Transverse colon (tissue), 4 donors: ENCODE results near the gene AKR1B15. TPM values are rescaled to one million over a fixed set of nuclear protein-coding genes. Genes with fewer than 3 reads are reported as not detected.

ENCODE experiments used
- DNase-seq: peaks from one replicate; pipeline ENCODE4 v3.0.0-alpha.2; 2019
- H3K27ac ChIP-seq, 4 donors: fragments of 200-600 bp; sonication (generic); 2 replicates each; pipeline ENCODE4 v1.5.1; 2016 to 2018; ENCODE audit warnings: inconsistent platforms in 4 of 4
- H3K27me3 ChIP-seq: fragments of 200-600 bp; sonication (generic); 2 replicates; pipeline ENCODE4 v1.5.1; 2017; ENCODE audit warnings: inconsistent platforms
- H3K36me3 ChIP-seq, 4 donors: fragments of 200-600 bp; sonication (generic); 2 replicates each; pipeline ENCODE4 v1.5.1; 2017 to 2019; ENCODE audit warnings: inconsistent platforms in 4 of 4
- H3K4me1 ChIP-seq, 4 donors: fragments of 200-600 bp; sonication (generic); 2 replicates each; pipeline ENCODE4 v1.5.1; 2017 to 2020; ENCODE audit warnings: inconsistent platforms in 4 of 4
- H3K4me3 ChIP-seq, 4 donors: fragments of 200-600 bp; sonication (generic); 1 replicate in 1 of 4; 2 replicates in 3 of 4; pipeline versions ENCODE4 v1.5.1 to v1.6.1; 2017 to 2019; ENCODE audit warnings: inconsistent platforms in 4 of 4
- H3K9me3 ChIP-seq, 2 donors: fragments of 200-600 bp; sonication (generic); 2 replicates each; pipeline ENCODE4 v1.5.1; 2017 to 2019; ENCODE audit warnings: inconsistent platforms in 2 of 2
- CTCF ChIP-seq, 5 experiments: fragments of 200-600 bp in 3 of 5; fragments of 450-650 bp in 2 of 5; sonication (generic) in 3 of 5; IDR thresholded peaks; 1 replicate in 2 of 5; 2 replicates in 3 of 5; pipeline ENCODE4 v1.5.1; 2016 to 2017; ENCODE audit warnings: antibody characterized with exemption in 5 of 5, inconsistent platforms in 3 of 5, mild to moderate bottlenecking in 2 of 5, moderate library complexity in 1 of 5
- EP300 ChIP-seq: sonication (generic); formaldehyde crosslinking; IDR thresholded peaks from one replicate; pipeline ENCODE4 v1.6.1; 2017; ENCODE audit warnings: antibody characterized with exemption, low read depth
- POLR2A ChIP-seq: fragments of 450-650 bp; IDR thresholded peaks from one replicate; pipeline ENCODE4 v1.6.1; 2016; ENCODE audit warnings: antibody characterized with exemption, mild to moderate bottlenecking, moderate library complexity
- POLR2AphosphoS5 ChIP-seq, 3 donors: sonication (generic); formaldehyde crosslinking; IDR thresholded peaks; one replicate each; pipeline ENCODE4 v1.6.1; 2016; ENCODE audit warnings: antibody characterized with exemption in 3 of 3
- WGBS, 2 donors: methylation state at CpG; one replicate each; pipeline ENCODE4 v1.1.5; 2018; ENCODE audit warnings: low coverage in 1 of 2; 5-methylcytosine and 5-hydroxymethylcytosine counted together
- in situ Hi-C, 4 donors: fragments of 200-750 bp; cut with MboI; loops; one replicate each; pipeline versions ENCODE4 v1.15.0 to v1.15.1; 2017; ENCODE audit warnings: low sequenced_read_pairs in 3 of 4, low pct_ligation_motif_present in 1 of 4, low pct_unique_long_range_greater_than_20kb in 1 of 4
- intact Hi-C: fragments of 100-400 bp; cut with DNase I; formaldehyde crosslinking; loops from one replicate; pipeline ENCODE4 v1.15.1; 2023; ENCODE audit warnings: low total_unique reads
- total RNA-seq, 4 donors: library from RNA; depleted of rRNA; stranded (reverse); fragments of >200 nt; gene quantifications; one replicate each; pipeline ENCODE4 v1.1.0, GENCODE V29; 2016

Gene AKR1B15
- total RNA-seq, 4 donors from 2014 or later = 0.48 TPM; not detected in 3

GRCh38 chr7:134625550-134625949, 76.6 kb downstream of the AKR1B15 start:
- Histone ChIP-seq H3K4me3 (no peak overlapping the region), H3K4me1 (no peaks in the 10 kb centered on the region), H3K36me3 (no peaks in the 10 kb centered on the region), H3K27ac (no peak overlapping the region), H3K9me3 (no peaks in the 10 kb centered on the region), H3K27me3 (peaks cover 20% of the 10 kb centered on the region)
- TF ChIP-seq EP300 (no peak), POLR2A (no peak), POLR2AphosphoS5 (IDR thresholded peaks at IDR 0.05) (no peak), CTCF (IDR thresholded peaks at IDR 0.05) (no peak)
- 39 to 50% methylated on average over 3 of the region's 3 CpGs for WGBS, 2 donors
- in situ Hi-C loops = loop anchor here in 1 of 4 donors (25.0 kb wide), 1 partner anchor 337 kb away; no protein-coding TSS in a partner anchor
- intact Hi-C loops = no loop called here
- no peak for DNase-seq

GRCh38 chr7:134627109-134627774, 78.3 kb downstream of the AKR1B15 start:
- no peaks in the 10 kb centered on the region for H3K9me3 ChIP-seq
- DNase-seq = no peak
- H3K4me3 ChIP-seq = no peak overlapping the region
- intact Hi-C loops = no loop called here
- H3K36me3 ChIP-seq = no peaks in the 10 kb centered on the region
- TF ChIP-seq EP300 (no peak), POLR2A (no peak), CTCF (IDR thresholded peaks at IDR 0.05) (no peak), POLR2AphosphoS5 (IDR thresholded peaks at IDR 0.05) (no peak)
- H3K27ac ChIP-seq = no peak overlapping the region
- in situ Hi-C loops = loop anchor here in 1 of 4 donors (25.0 kb wide), 1 partner anchor 335 kb away; no protein-coding TSS in a partner anchor
- no peaks in the 10 kb centered on the region for H3K4me1 ChIP-seq
- WGBS, 2 donors = 68 to 100% methylated on average over 2 of the region's 2 CpGs
- peaks cover 20% of the 10 kb centered on the region for H3K27me3 ChIP-seq

- no peak overlapping the region for H3K27ac ChIP-seq
- H3K4me1 ChIP-seq = no peaks in the 10 kb centered on the region
- in situ Hi-C loops = loop anchor here in 1 of 4 donors (25.0 kb wide), 1 partner anchor 335 kb away; no protein-coding TSS in a partner anchor
- H3K36me3 ChIP-seq = no peaks in the 10 kb centered on the region
- peaks cover 20% of the 10 kb centered on the region for H3K27me3 ChIP-seq
- H3K9me3 ChIP-seq = no peaks in the 10 kb centered on the region
- TF ChIP-seq POLR2A (no peak), CTCF (IDR thresholded peaks at IDR 0.05) (no peak), EP300 (no peak), POLR2AphosphoS5 (IDR thresholded peaks at IDR 0.05) (no peak)
- intact Hi-C loops = no loop called here
- DNase-seq = no peak
- WGBS, 2 donors = 0% methylated on average over 1 of the region's 1 CpG
- H3K4me3 ChIP-seq = no peak overlapping the region
Measured at GRCh38 chr7:134627775-134628153, 78.9 kb downstream of the AKR1B15 start.

- intact Hi-C loops = no loop called here
- Histone ChIP-seq H3K4me1 (no peaks in the 10 kb centered on the region), H3K27me3 (peaks cover 10% of the 10 kb centered on the region), H3K4me3 (no peak overlapping the region), H3K27ac (no peak overlapping the region), H3K9me3 (no peaks in the 10 kb centered on the region), H3K36me3 (no peaks in the 10 kb centered on the region)
- no peak for TF ChIP-seq POLR2AphosphoS5 (IDR thresholded peaks at IDR 0.05)
- TF ChIP-seq CTCF (IDR thresholded peaks at IDR 0.05) = no peak
- TF ChIP-seq EP300 = no peak
- no peak for TF ChIP-seq POLR2A
- in situ Hi-C loops = loop anchor here in 1 of 4 donors (25.0 kb wide), 1 partner anchor 333 kb away; no protein-coding TSS in a partner anchor
- no peak for DNase-seq
Measured at GRCh38 chr7:134629445-134629844, 80.5 kb downstream of the AKR1B15 start.

Other genes starting within 250 kb of the AKR1B15 start
- gene SLC35B4, start 232.2 kb upstream of the AKR1B15 start, total RNA-seq = 10 to 100 TPM in 1 of 4 donors, 1 to 10 TPM in 3; 3.6 to 13.5 (median 5.7) TPM
- 10 to 100 TPM in 3 of 4 donors, 1 to 10 TPM in 1; 6.4 to 37.2 (median 19.4) TPM for gene AKR1B1, start 90.0 kb upstream of the AKR1B15 start, total RNA-seq
- 100 to 1,000 TPM in 3 of 4 donors, 10 to 100 TPM in 1; 68.1 to 311 (median 260) TPM for gene AKR1B10, start 21.5 kb upstream of the AKR1B15 start, total RNA-seq
- 10 to 100 TPM in 2 of 4 donors, 1 to 10 TPM in 1, under 1 TPM in 1; 0.40 to 13.2 (median 7.2) TPM for gene BPGM, start 97.7 kb downstream of the AKR1B15 start, total RNA-seq
- 100 to 1,000 TPM; 162 to 401 (median 226) TPM for gene CALD1, start 230.5 kb downstream of the AKR1B15 start, total RNA-seq